DMS 273 (cell line): ENCODE measurements around the gene OCSTAMP.

ENCODE experiments used
- DNase-seq: peaks from one replicate; lab custom pipeline; 2025; ENCODE audit not compliant: unreplicated experiment; lab: John Stamatoyannopoulos, UW

The OCSTAMP gene

GRCh38 chr20:46520976-46521579, 29.4 kb downstream of the OCSTAMP start:
- peak; percentile 78 for DNase-seq

GRCh38 chr20:46520540-46520939, 29.9 kb downstream of the OCSTAMP start:
- no peak for DNase-seq

- DNase-seq = no peak
These were observed 30.9 kb downstream of the OCSTAMP start for GRCh38 chr20:46519471-46520068.

- peak; percentile 90 for DNase-seq
These were observed 37.3 kb downstream of the OCSTAMP start, which contains the start of gene ZNF334 for GRCh38 chr20:46512943-46513844. TSS of gene ZNF334 (minus strand) at chr20:46513559. CDS start at chr20:46512102, 1,457 bp downstream.

- DNase-seq = peak; percentile 92
These were observed 40.9 kb downstream of the OCSTAMP start for GRCh38 chr20:46509523-46509922.

- DNase-seq = no peak
These were observed 42.6 kb downstream of the OCSTAMP start for GRCh38 chr20:46507760-46508407.

- DNase-seq = no peak
These were observed 44.9 kb downstream of the OCSTAMP start for GRCh38 chr20:46505506-46505905.

- no peak for DNase-seq
These were observed 48.5 kb downstream of the OCSTAMP start for GRCh38 chr20:46501961-46502360.

GRCh38 chr20:46501337-46501942, 49.0 kb downstream of the OCSTAMP start:
- no peak for DNase-seq

- DNase-seq = no peak
These were observed 56.4 kb downstream of the OCSTAMP start for GRCh38 chr20:46494077-46494476.

GRCh38 chr20:46491354-46491753, 59.1 kb downstream of the OCSTAMP start:
- DNase-seq = no peak
